GM19099 (cell line): ENCODE measurements around the gene ATP4A.

ENCODE experiments used
- POLR2A ChIP-seq: IDR thresholded peaks from 3 replicates; pipeline ENCODE4 v1.6.1; 2011; ENCODE audit warnings: low read depth; ENCODE audit not compliant: insufficient read length; ENCODE audit errors: extremely low read depth

Gene ATP4A

DNA sequence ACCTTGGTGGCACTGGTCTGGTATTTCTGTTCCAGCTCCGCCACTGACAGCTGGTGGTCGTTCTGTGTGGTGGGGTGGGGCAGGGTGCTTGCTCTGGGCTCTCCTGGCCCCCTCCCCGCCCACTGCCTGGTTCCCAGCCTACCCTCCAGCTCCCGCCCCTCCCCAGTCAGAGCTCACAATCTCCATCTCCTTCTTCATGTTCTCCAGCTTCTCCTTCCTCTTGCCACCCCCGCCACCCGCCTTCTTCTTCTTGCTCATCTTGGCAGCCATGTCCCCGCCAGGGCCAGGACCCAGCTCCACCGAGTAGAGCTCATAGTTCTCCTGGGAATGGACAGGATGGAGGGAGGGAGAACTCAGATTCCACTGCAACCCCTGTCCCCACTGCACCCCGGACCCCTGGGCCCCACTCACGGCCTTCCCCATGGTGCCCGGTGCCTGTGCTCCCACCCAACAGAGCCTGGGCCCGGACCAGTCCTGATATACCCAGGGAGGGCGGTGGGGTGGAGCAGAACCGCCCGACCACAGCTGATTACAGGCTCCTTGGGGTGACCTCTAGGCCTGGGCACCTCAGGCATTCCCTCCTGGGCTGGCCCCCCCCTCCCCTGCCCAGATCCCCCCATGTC, at the start of gene ATP4A:
Gene ATP4A (minus strand): TSS at position 452 of the 623 bp plus-strand sequence. CDS start 29 bp downstream, at position 423.
- no peak for TF ChIP-seq POLR2A

DNA sequence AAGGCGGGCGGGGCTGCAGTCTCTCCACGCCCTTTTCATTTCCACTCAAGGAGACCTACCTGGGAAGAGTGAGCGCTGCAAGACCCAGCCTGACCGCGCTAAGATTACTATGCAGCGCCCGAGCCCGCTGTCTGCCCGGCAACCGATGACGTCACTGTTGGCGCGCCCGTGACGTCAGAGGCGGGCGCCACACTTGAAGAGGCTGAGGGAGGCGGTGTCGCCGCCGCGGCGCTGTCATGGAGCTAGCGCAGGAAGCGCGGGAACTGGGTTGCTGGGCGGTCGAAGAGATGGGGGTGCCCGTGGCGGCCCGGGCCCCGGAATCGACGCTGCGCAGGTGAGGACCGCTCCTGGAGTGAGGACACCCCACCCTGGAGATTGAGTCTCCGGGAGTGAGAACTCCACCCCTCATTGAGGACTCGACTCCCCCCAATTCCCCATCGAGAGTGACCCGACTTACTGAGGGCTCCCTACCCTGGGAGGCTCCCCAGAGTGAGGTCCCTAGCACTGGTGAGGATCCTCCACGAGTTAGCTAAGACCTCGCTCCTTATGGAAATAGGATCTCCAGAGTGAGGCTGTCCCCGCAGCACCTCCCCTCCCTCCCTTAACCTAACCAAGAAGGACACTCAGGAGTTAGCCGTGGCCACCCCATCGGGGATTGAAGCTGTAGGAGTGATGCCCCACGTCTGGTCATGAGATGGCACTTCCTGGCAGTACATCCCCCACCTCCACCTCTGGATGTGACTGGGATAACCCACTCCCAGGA, 49.3 kb upstream of the ATP4A start, which contains the start of gene HAUS5:
Gene HAUS5 (plus strand): TSS at position 177 of the 763 bp plus-strand sequence. CDS start 60 bp downstream, at position 237.
- TF ChIP-seq POLR2A: peak; percentile 82

DNA sequence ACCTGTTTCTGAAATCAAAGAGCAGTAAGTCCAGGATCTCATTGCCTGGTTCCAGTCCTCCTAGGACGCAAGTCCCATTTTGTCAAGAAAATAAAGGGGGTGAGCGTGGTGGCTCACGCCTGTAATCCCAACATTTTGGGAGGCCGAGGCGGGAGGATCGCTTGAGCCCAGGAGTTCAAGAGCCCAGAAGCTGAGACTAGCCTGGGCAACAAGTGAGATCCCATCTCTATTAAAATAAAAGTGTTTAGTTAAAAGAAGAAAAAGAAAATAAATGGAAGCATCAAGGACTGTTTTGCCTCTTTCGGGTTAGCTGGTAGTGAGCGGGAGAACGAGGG, 48.7 kb upstream of the ATP4A start:
- TF ChIP-seq POLR2A: no peak

DNA sequence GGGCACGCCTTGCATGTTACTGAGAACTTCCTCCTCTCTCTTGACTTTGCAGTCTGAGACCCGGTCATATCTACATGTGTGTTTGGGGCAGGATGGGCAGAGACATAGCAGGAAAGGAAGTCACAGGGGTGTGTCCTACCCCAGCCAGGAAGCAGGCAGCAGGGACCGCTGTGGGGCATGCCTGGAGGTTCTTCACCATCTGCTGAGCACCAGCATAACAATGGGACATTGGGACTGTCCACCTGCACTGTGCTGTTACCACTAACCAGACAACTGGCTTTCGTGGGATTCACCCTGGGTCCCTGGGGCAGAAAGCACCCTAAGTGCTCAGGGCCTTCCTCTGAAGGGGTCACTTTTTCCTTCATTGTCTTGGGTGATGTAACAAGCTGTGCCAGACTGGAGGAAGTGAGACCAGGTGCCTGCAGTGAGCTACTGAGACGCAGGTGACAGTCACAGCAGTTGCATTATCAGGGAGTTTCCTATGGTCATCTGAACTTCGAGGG, 46.4 kb upstream of the ATP4A start:
- TF ChIP-seq POLR2A: peak; percentile 59

DNA sequence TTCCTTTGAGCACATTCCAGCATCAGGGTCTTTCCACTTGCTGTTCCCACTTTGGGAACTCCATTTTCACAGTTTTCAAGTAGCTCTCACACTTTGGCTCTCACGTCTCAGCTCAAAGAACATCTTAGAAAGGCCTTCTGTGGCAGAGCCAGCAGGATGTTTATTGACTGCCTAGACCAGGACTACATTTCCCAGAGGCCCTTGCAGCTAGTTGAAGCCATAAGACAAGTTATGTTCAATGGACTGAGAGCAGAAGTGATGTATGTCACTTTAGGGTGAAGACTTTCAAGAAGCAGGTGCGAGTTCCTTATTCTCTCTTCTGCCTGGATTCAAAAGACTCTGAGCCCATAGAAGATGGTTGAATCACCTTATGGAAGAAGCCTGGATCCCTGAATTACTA, 44.8 kb upstream of the ATP4A start:
- TF ChIP-seq POLR2A: no peak

DNA sequence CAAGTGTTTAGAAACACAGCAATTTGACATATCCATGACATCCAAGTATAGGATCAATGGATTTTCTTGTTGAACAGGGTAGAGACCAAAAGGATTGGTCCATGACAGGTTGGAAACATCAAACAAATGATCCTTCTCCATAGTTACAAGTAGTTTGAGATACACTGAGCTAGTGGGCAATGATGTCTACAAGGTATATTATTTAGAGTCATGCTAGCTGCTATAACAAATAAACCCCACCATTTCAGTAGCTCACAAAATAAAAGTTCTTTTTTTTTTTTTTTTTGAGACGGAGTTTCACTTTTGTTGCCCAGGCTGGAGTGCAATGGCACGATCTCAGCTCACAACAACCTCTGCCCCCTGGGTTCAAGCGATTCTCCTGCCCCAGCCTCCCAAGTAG, 44.2 kb upstream of the ATP4A start:
- no peak for TF ChIP-seq POLR2A

DNA sequence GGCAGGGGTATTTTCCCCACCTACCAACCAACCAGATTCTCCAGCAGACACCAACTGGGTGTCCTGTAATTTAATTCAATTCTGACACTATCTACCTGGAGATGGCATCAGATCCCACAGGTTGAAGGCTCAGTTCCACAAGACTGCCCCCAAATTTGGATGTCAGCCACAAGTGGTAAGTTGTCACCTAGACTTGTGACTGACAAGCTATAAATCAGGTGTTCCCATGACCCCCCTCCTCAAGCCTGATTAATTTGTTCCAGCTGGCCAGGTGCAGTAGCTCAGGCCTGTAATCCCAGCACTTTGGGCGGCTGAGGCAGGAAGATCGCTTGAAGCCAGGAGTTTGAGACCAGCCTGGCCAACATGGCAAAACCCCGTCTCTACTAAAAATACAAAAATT, 38.5 kb upstream of the ATP4A start:
- no peak for TF ChIP-seq POLR2A

DNA sequence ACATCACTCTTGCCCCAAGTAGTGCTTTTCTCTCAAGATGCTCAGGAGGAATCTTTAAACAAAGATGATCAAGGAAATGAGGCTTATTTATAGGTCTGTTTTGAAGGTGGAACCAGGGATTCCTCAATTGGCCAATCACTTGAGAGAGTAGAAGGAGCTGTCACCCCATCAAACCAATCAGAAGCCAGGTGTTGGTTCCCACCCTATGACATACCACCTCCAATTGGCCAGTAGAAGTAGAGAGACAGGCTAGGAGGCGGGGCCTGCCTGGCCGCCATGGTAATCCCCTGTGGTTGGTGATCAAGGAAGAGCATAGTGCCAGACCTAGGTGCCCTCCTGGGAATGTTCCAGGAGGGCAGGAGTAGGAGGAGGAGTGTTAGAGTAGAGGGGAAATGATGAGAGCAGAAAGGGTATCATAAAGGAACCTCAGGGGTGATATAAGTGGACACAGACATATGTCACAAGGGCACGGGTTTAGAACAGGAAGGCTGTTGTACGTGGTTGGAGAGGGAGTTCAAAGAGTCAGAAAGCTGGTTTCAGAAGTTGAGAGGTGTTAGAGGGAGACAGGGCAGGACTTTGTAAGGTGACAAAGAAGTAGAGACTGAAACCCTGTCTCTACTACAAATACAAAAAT, 33.0 kb upstream of the ATP4A start:
- no peak for TF ChIP-seq POLR2A

DNA sequence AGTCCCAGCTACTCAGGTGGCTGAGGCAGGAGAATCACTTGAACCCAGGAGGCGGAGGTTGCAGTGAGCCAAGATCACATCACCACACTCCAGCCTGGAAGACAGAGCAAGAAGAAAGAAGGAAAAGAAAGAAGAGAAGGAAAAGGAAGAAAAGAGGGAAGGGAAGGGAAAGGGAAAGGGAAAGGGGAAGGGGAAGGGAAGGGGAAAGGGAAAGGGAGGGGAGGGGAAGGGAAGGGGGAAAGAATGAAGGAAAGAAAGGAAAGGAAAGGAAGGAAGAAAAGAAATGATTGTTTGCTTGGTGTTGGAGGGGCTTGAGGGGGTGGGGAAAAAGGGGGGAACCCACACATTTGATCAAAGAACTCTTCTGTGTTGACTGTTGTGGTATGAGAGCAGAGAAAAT, 32.5 kb upstream of the ATP4A start:
- TF ChIP-seq POLR2A: no peak

DNA sequence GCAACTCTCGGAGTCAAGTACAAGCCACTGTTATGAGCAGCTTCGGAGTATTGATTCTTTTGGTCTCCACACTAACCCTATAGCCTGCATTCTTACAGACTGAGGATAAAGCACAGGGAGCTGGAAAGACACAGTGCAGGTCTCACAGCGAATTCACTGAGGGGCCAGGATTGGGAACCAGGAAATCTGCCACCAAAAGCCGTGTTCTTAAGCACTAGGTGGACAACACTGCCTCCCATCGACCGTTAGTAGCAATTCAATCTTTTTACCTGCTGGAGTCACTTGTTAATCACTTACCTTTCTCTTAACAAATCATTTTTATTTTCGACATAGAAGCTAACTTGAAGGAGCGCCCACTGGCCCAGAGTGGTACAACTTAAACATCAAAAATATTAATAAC, 28.8 kb upstream of the ATP4A start:
- TF ChIP-seq POLR2A: no peak

DNA sequence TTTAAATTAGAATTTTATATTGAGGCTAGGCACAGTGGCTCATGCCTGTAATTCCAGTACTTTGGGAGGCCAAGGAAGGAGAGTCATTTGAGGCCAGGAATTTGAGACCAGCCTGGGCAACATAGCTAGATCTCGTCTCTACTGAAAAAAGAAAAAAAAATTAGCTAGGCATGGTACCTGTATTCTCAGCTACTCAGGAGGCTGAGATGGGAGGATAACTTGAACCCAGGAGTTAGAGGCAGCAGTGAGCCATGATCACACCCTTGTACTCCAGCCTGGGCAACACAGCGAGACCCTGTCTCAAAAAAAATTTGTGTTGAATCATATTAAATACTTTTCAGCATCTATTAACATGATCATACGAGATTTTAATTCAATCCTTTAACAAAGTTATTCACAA, 27.4 kb upstream of the ATP4A start:
- no peak for TF ChIP-seq POLR2A

DNA sequence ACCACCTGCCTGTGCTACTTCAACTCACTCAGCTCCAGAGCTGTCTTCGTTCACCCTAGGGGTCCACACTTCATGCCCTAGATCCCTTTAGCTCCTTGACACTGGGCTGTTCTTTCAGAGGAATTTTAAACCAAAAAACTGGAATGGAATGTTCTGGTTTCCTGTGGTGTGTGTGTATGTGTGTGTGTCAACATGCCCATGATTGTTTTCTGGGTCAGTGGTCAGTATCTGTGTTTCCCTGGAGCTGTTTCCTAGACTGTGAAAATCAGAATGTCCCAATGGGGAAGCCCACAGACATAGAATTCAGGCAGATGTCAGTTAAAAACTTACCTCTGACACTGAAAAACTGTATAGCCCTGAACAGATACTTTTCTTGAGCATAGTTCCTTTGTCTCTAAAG, 23.9 kb upstream of the ATP4A start:
- TF ChIP-seq POLR2A: no peak

DNA sequence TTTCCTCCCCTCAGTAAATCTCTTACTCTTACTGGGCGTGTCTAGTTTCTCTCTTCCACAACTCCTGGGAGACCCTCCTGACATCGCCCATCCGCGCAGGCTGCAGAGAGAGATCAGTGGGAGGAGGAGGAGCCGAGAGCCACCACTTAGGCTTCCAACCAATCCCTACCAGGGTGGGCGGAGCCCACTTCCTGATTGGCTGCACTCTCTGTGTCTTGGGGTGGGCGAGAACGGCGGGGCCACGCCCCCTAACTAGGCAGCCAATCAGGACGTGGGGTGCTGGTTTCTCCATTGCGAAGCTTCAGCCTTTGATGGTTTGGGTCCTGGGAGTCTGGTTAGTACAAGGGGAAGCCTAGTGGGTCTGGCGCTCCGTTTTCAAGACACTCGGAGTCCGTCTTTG, 22.4 kb upstream of the ATP4A start, which contains the start of gene PMIS2:
Gene PMIS2 (plus strand): TSS at position 326 of the 400 bp plus-strand sequence. CDS start 87 bp downstream, outside the sequence.
- no peak for TF ChIP-seq POLR2A

DNA sequence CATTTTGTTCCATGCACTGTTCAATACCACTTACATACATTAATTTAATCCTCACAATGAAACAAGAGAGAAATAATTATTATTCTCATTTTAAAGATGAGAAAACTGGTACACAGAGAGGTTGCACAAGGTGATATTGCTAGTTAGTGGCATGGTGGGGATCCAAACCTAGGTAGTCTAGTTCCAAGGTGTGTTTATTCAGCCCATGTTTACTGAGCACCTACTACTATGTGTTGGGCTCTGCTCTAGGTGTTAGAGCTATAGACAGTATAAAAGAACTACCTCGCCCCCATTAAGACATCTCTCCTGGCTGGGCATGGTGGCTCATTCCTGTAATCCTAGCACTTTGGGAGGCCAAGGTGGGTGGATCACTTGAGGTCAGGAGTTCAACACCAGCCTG, 19.3 kb upstream of the ATP4A start:
- TF ChIP-seq POLR2A: no peak

DNA sequence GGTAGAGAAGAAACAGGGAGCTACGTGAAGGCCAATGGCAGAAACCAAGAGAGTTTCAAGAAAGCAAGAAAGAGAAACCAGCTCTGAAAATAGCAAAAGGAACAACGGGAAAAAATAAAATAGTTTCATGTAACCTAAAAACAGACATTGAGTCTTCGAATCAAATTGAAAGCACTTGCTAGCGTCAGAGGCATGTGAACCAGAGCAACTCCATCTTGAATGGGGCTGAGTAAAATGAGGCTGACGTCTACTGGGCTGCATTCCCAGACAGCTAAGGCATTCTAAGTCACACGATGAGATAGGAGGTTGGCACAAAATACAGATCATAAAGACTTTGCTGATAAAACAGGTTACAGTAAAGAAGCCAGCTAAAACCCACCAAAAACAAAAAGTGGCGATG, 15.2 kb upstream of the ATP4A start:
- TF ChIP-seq POLR2A: no peak

DNA sequence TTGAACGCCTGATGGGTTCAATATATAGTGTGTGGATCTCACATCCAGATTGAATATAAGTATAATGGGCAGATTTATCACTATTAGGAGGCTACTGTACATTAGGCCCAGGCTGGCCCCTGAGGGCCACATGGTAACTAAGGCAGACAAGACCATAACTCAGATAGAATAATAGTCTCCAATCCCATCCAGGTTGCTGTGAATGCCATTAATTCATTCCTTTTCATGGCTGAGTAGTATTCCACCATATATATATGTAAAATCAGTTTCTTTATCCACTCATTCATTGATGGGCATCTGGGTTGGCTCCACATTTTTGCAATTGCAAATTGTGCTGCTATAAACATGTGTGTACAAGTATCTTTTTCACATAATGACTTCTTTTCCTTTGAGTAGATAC, 14.5 kb upstream of the ATP4A start:
- no peak for TF ChIP-seq POLR2A

DNA sequence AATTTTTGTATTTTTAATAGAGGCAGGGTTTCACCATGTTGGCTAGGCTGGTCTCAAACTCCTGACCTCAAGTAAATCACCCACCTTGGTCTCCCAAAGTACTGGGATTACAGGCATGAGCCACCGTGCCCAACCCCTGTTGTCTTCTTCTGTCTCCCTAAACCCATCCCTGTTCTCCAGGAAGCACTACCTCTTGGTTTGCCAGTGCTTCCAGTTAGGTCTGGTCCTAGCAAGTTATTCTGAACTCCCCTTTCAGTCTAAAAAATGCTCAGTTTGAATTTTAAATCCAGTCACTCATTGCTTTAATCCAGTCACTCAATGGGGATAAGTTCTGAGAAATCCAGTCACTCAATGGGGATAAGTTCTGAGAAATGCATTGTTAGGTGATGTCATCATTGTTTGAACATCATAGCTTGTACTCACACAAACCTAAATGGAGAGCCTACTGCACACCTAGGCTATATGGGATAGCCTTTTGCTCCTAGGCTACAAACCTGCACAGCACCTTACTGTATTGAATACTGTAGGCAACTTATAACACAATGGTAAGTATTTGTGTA, 8.0 kb upstream of the ATP4A start:
- no peak for TF ChIP-seq POLR2A
